ENCODE measurements around the gene EFNB1. TPM values are rescaled to one million over a fixed set of nuclear protein-coding genes. Genes with fewer than 3 reads are reported as not detected.

Gene EFNB1
- total RNA-seq, 4 donors from 2014 or later, result 54.1 to 85.3 (median 69.0) TPM

GRCh38 chrX:68826113-68826980 lies 2.5 kb upstream of the EFNB1 start:
- WGBS, 2 donors (ENCODE audit: low coverage in 1 of 2), result 56% methylated on average over 10 of the region's 10 CpGs; no CpG with 5 or more reads in 1 of the 2 donors

GRCh38 chrX:68827256-68827655 lies 1.6 kb upstream of the EFNB1 start:
- intact Hi-C loops (cut with DNase I; ENCODE audit: low total_unique reads) (loop anchor here (1.0 to 10.0 kb wide), 3 partner anchors 234 to 558 kb away; no protein-coding TSS in a partner anchor), in situ Hi-C loops (cut with MboI; ENCODE audit: low pct_ligation_motif_present in 1 of 4, low pct_unique_long_range_greater_than_20kb in 1 of 4, low sequenced_read_pairs in 3 of 4) (loop anchor here in 3 of 4 donors (5.0 to 10.0 kb wide), 3 partner anchors 390 to 458 kb away; no protein-coding TSS in a partner anchor)
- no peak overlapping the region for H3K4me3 ChIP-seq
- H3K9me3 ChIP-seq, result no peaks in the 10 kb centered on the region
- TF ChIP-seq POLR2A (IDR thresholded peaks at IDR 0.05) (no peak), POLR2AphosphoS5 (IDR thresholded peaks at IDR 0.05) (no peak), CTCF (IDR thresholded peaks at IDR 0.05) (no peak), EP300 (IDR thresholded peaks at IDR 0.05; ENCODE audit: low read depth) (no peak)
- H3K27ac ChIP-seq, result no peak overlapping the region
- no peaks in the 10 kb centered on the region for H3K27me3 ChIP-seq
- H3K4me1 ChIP-seq, result peaks cover 0 to 5% (median under 1%) of the 10 kb centered on the region in 4 donors
- H3K36me3 ChIP-seq, result no peaks in the 10 kb centered on the region
- DNase-seq, result no peak

More at GRCh38 chrX:68826113-68826980, 2.5 kb upstream of the EFNB1 start:
- H3K27ac ChIP-seq, result no peak overlapping the region
- H3K27me3 ChIP-seq, result no peaks in the 10 kb centered on the region
- in situ Hi-C loops (cut with MboI; ENCODE audit: low pct_ligation_motif_present in 1 of 4, low pct_unique_long_range_greater_than_20kb in 1 of 4, low sequenced_read_pairs in 3 of 4) (loop anchor here in 3 of 4 donors (5.0 to 10.0 kb wide), 3 partner anchors 391 to 458 kb away; no protein-coding TSS in a partner anchor), intact Hi-C loops (cut with DNase I; ENCODE audit: low total_unique reads) (loop anchor here (2.0 to 10.0 kb wide), 2 partner anchors 234 to 558 kb away; no protein-coding TSS in a partner anchor)
- no peaks in the 10 kb centered on the region for H3K9me3 ChIP-seq
- peaks cover 0 to 5% (median 0%) of the 10 kb centered on the region in 4 donors for H3K4me1 ChIP-seq
- no peak overlapping the region for H3K4me3 ChIP-seq
- H3K36me3 ChIP-seq, result no peaks in the 10 kb centered on the region
- TF ChIP-seq CTCF (IDR thresholded peaks at IDR 0.05) (no peak), POLR2AphosphoS5 (IDR thresholded peaks at IDR 0.05) (no peak), POLR2A (IDR thresholded peaks at IDR 0.05) (no peak), EP300 (IDR thresholded peaks at IDR 0.05; ENCODE audit: low read depth) (no peak)
- DNase-seq, result no peak

GRCh38 chrX:68827848-68828624 lies 785 bp upstream of the EFNB1 start:
- H3K27me3 ChIP-seq, result no peaks in the 10 kb centered on the region
- H3K4me1 ChIP-seq, result peaks cover 0 to 13% (median 7%) of the 10 kb centered on the region in 4 donors
- no peaks in the 10 kb centered on the region for H3K36me3 ChIP-seq
- peak overlapping the region; percentile 84 to 94 (median 87) for H3K27ac ChIP-seq
- H3K9me3 ChIP-seq, result no peaks in the 10 kb centered on the region
- 25% methylated on average over 35 of the region's 35 CpGs; no CpG with 5 or more reads in 1 of the 2 donors for WGBS, 2 donors (ENCODE audit: low coverage in 1 of 2)
- peak; percentile 88 for DNase-seq
- TF ChIP-seq POLR2A (IDR thresholded peaks at IDR 0.05), result no peak
- TF ChIP-seq POLR2AphosphoS5 (IDR thresholded peaks at IDR 0.05), result peak in 1 of 3 donors; percentile 14
- TF ChIP-seq CTCF (IDR thresholded peaks at IDR 0.05), result peak; percentile 83 to 96 (median 85)
- TF ChIP-seq EP300 (IDR thresholded peaks at IDR 0.05; ENCODE audit: low read depth), result no peak
- intact Hi-C loops (cut with DNase I; ENCODE audit: low total_unique reads) (loop anchor here (1.0 to 10.0 kb wide), 3 partner anchors 233 to 557 kb away; no protein-coding TSS in a partner anchor), in situ Hi-C loops (cut with MboI; ENCODE audit: low pct_ligation_motif_present in 1 of 4, low pct_unique_long_range_greater_than_20kb in 1 of 4, low sequenced_read_pairs in 3 of 4) (loop anchor here in 3 of 4 donors (5.0 to 10.0 kb wide), 3 partner anchors 389 to 457 kb away; no protein-coding TSS in a partner anchor)
- H3K4me3 ChIP-seq, result peak overlapping the region in 3 of 4 donors; percentile 14 to 90 (median 64)
